SU-DHL-6 (cell line): Measurements from ENCODE around the gene ATXN7.

Experiments used
- H2AFZ ChIP-seq: fragments of 200-600 bp; sonication (generic); 2 replicates; pipeline ENCODE4 v1.6.1; 2014; ENCODE audit warnings: low read depth, mild to moderate bottlenecking, moderate library complexity, mixed read lengths, antibody characterized with exemption, low read length; ENCODE audit not compliant: severe bottlenecking
- H3F3A ChIP-seq: fragments of 200-600 bp; shearing (Covaris generic); 2 replicates; pipeline ENCODE4 v1.6.0; 2016; ENCODE audit warnings: antibody characterized with exemption, mild to moderate bottlenecking; ENCODE audit not compliant: insufficient read depth
- H3K27ac ChIP-seq: fragments of 200-600 bp; sonication (generic); 2 replicates; pipeline ENCODE4 v1.5.1; 2016; ENCODE audit warnings: low read depth, mild to moderate bottlenecking, low read length, moderate library complexity, mixed read lengths
- H3K27me3 ChIP-seq: fragments of 200-600 bp; sonication (generic), shearing (Covaris generic); 2 replicates; pipeline ENCODE4 v1.6.0; 2014; ENCODE audit warnings: mild to moderate bottlenecking, low read length
- H3K36me3 ChIP-seq: fragments of 200-600 bp; sonication (generic); 2 replicates; pipeline ENCODE4 v1.6.1; 2014; ENCODE audit warnings: mild to moderate bottlenecking, low read length, mixed read lengths
- H3K4me2 ChIP-seq: fragments of 300-600, 200-600 bp; shearing (Covaris generic), sonication (generic); 2 replicates; pipeline ENCODE4 v1.6.0; 2014; ENCODE audit warnings: low read length, low read depth, mild to moderate bottlenecking; ENCODE audit not compliant: poor library complexity, severe bottlenecking
- H3K4me3 ChIP-seq: fragments of 200-600 bp; sonication (generic); 2 replicates; pipeline ENCODE4 v1.5.1; 2014; ENCODE audit warnings: antibody characterized with exemption, low read length, mild to moderate bottlenecking, mixed read lengths; ENCODE audit not compliant: insufficient read depth, poor library complexity, severe bottlenecking
- H3K79me2 ChIP-seq: fragments of 200-600 bp; sonication (generic); 2 replicates; pipeline ENCODE4 v1.6.1; 2014; ENCODE audit warnings: mild to moderate bottlenecking, low read length, moderate library complexity; ENCODE audit not compliant: insufficient read depth
- H3K9ac ChIP-seq: fragments of 200-600 bp; sonication (generic); 2 replicates; pipeline ENCODE4 v1.7.0; 2014; ENCODE audit warnings: mild to moderate bottlenecking, low read length
- H3K9me2 ChIP-seq: fragments of 200-600 bp; sonication (generic); replicated peaks from 2 replicates; pipeline ENCODE4 v1.6.1; 2014; ENCODE audit warnings: low read length; ENCODE audit not compliant: insufficient read depth
- H3K9me3 ChIP-seq: fragments of 200-600 bp; sonication (generic); 2 replicates; pipeline ENCODE4 v1.6.1; 2014; ENCODE audit warnings: low read length, mixed read lengths; ENCODE audit not compliant: insufficient read depth
- H4K20me1 ChIP-seq: fragments of 200-600 bp; sonication (generic); 2 replicates; pipeline ENCODE4 v1.6.1; 2014; ENCODE audit warnings: low read depth, mild to moderate bottlenecking, antibody characterized with exemption, low read length, moderate library complexity, mixed read lengths
- CTCF ChIP-seq: fragments of 200-600 bp; sonication (generic); IDR thresholded peaks from one replicate; pipeline ENCODE4 v1.5.1; 2017; ENCODE audit warnings: antibody characterized with exemption, mild to moderate bottlenecking, low read length, moderate library complexity; ENCODE audit not compliant: insufficient read depth, poor library complexity, severe bottlenecking
- EZH2phosphoT487 ChIP-seq: fragments of 200-600 bp; sonication (generic), shearing (Covaris generic); conservative IDR thresholded peaks from 2 replicates; pipeline ENCODE4 v1.6.1; 2018; ENCODE audit warnings: mild to moderate bottlenecking, antibody characterized with exemption, low read length, moderate library complexity, mixed read lengths

Gene ATXN7

GRCh38 chr3:63863150-63864007 is at the start of gene ATXN7, which contains the start of gene THOC7:
ATXN7 (plus strand) TSS chr3:63863867; CDS start chr3:63912599, 48,732 bp downstream.
THOC7 (minus strand) TSS chr3:63863805; CDS start chr3:63863790, 15 bp downstream.
- H3K27me3 ChIP-seq = no peaks in the 10 kb centered on the region
- H3F3A ChIP-seq = no peaks in the 10 kb centered on the region; the same call in 1 of the 2 replicates
- H3K9me3 ChIP-seq = no peaks in the 10 kb centered on the region
- H3K79me2 ChIP-seq = peaks cover 92% of the 10 kb centered on the region
- peak within 1 kb of the TSS; percentile 96 for H3K4me3 ChIP-seq
- H3K27ac ChIP-seq = peak within 1 kb of the TSS; percentile 75
- 0 out of 2 replicates have a peak, but pooled peaks cover 4% of the 10 kb centered on the region for H4K20me1 ChIP-seq
- H3K9ac ChIP-seq = peak within 1 kb of the TSS; percentile 99
- peak within 1 kb of the TSS; percentile 74 for H3K4me2 ChIP-seq
- TF ChIP-seq EZH2phosphoT487 = no peak
- no peak for TF ChIP-seq CTCF
- H3K36me3 ChIP-seq = peaks cover 6% of the 10 kb centered on the region; the same call in 1 of the 2 replicates
- no peaks in the 10 kb centered on the region for H3K9me2 ChIP-seq
- peak within 1 kb of the TSS; percentile 98 for H2AFZ ChIP-seq

- no peak overlapping the region for H3K4me3 ChIP-seq
- H3K27ac ChIP-seq = no peak overlapping the region
- H3K27me3 ChIP-seq = no peaks in the 10 kb centered on the region
- no peaks in the 10 kb centered on the region for H3K9me3 ChIP-seq
- H3K36me3 ChIP-seq = no peaks in the 10 kb centered on the region
- H4K20me1 ChIP-seq = no peaks in the 10 kb centered on the region
- no peak overlapping the region for H3K9ac ChIP-seq
- no peak overlapping the region for H3K4me2 ChIP-seq
- TF ChIP-seq EZH2phosphoT487 (no peak), CTCF (no peak)
- no peak overlapping the region for H2AFZ ChIP-seq
- no peaks in the 10 kb centered on the region for H3K9me2 ChIP-seq
- H3K79me2 ChIP-seq = no peaks in the 10 kb centered on the region
- H3F3A ChIP-seq = no peaks in the 10 kb centered on the region
These were observed 49.4 kb upstream of the ATXN7 start for GRCh38 chr3:63814237-63814636.

GRCh38 chr3:63817225-63817624 is 46.4 kb upstream of the ATXN7 start:
- Histone ChIP-seq H3K27ac (no peak overlapping the region), H3K9ac (no peak overlapping the region), H3K9me2 (no peaks in the 10 kb centered on the region), H3K27me3 (no peaks in the 10 kb centered on the region), H4K20me1 (no peaks in the 10 kb centered on the region), H3F3A (no peaks in the 10 kb centered on the region), H2AFZ (no peak overlapping the region), H3K79me2 (no peaks in the 10 kb centered on the region), H3K4me2 (no peak overlapping the region), H3K9me3 (no peaks in the 10 kb centered on the region), H3K4me3 (no peak overlapping the region), H3K36me3 (no peaks in the 10 kb centered on the region)
- no peak for TF ChIP-seq CTCF
- no peak for TF ChIP-seq EZH2phosphoT487
